H1 (cell line): ENCODE results near the gene ST3GAL3. TPM values are rescaled to one million over a fixed set of nuclear protein-coding genes. Genes with fewer than 3 reads are reported as not detected.

Source experiments
- RBBP5 ChIP-seq: IDR thresholded peaks from 2 replicates; pipeline ENCODE4 v1.7.1; 2012; ENCODE audit warnings: low read depth, mild to moderate bottlenecking, inconsistent platforms, low read length, moderate library complexity, borderline replicate concordance
- polyA plus RNA-seq, 7 experiments: library from polyadenylated mRNA; depleted of rRNA in 3 of 7; stranded (reverse) in 5 of 7; unstranded in 2 of 7; fragments of >200 nt in 5 of 7; fragments of 200-250 nt in 2 of 7; gene quantifications; 1 replicate in 5 of 7; 2 replicates in 1 of 7; 4 replicates in 1 of 7; pipeline versions ENCODE4 v1.2.1 to v1.2.3, GENCODE V29; 2011 to 2013; ENCODE audit warnings: missing spikeins in 2 of 7, mixed read lengths in 2 of 7
- total RNA-seq: library from RNA; stranded (reverse); fragmentation: NEBNext Ultra II Directional; extraction: Animal tissue kit (Norgen Biotek cat#: 25700); gene quantifications from 2 replicates; pipeline ENCODE4 v1.2.1, GENCODE V29; 2021

Gene ST3GAL3
- total and polyA plus RNA-seq, 2 of the 8 experiments (the other 6 are each of a cell fraction or from before 2014, with no cell fraction given) = 6.8 to 7.0 TPM

GRCh38 chr1:43962324-43962723 is 255.0 kb downstream of the ST3GAL3 start (continued):
- no peak for TF ChIP-seq RBBP5
